VCaP (cell line): ENCODE results near the gene MAP9.

Experiments used
- H3K27ac ChIP-seq: fragments of 450-650 bp; 2 replicates; pipeline ENCODE4 v1.5.1; 2017
- CTCF ChIP-seq: fragments of 450-650 bp; conservative IDR thresholded peaks from 2 replicates; pipeline ENCODE4 v1.5.1; 2017; ENCODE audit warnings: mild to moderate bottlenecking, moderate library complexity

Gene MAP9

DNA sequence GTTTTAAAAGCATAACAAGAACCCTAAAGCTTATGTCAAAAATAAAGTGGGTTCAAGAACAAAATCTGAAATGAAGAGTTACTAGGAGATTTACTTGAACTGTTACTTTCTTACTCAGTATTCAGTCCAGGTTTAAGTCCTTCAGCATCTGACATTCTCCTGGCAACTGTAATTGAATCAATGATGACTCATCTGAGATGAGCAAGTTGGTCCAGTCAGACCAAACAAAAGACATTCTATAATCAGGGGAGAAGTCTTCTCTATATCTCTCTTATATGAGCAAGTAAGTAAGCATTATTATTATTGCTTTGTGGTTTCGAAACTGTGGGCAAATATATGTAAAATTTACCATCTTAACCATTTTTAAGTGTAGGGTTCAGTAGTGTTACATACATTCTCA is 34.6 kb downstream of the MAP9 start:
- TF ChIP-seq CTCF: no peak
- no peak overlapping the region for H3K27ac ChIP-seq

GRCh38 chr4:155339999-155340398 is 36.8 kb downstream of the MAP9 start:
- TF ChIP-seq CTCF: no peak
- no peak overlapping the region for H3K27ac ChIP-seq

DNA sequence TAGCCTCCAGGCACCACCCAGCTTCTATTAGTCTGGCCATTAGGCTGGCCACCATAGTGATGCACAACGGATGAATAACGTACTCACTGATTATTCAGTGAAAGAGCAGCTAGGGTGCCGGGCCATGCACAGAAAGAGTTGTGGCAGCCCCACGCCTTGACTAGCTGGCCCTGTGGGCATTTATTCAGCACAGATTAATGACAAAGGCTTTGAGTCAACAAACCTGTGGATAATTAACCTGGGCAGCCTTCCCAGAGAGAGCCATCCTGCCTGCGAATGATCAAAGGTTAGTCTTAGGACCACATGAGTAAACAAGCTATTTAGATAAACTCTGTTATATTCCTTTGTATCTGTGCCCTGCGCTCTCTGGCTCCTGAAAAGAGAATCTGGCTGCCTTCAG is 37.2 kb downstream of the MAP9 start:
- H3K27ac ChIP-seq: no peak overlapping the region
- TF ChIP-seq CTCF: no peak

DNA sequence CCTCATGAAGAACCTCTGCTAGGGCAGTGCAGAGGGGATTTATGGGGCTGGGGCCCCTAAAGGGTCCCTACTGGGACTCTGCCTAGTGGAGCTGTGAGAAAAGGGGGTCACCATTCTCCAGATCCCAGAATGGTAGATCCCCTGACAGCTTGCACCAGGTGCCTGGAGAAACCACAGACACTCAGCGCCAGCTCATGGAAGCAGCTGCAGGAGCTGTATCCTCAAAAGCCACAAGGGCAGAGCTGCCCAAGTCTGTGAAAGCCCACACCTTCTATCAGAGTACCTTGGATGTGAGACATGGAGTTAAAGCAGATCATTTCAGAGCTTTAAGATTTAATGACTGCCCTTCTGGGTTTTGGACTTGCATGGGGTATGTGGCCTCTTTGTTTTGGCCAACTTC is 38.6 kb downstream of the MAP9 start:
- H3K27ac ChIP-seq: no peak overlapping the region
- TF ChIP-seq CTCF: no peak

- H3K27ac ChIP-seq: no peak overlapping the region
- no peak for TF ChIP-seq CTCF
These were observed 40.5 kb downstream of the MAP9 start for GRCh38 chr4:155336242-155336641.

DNA sequence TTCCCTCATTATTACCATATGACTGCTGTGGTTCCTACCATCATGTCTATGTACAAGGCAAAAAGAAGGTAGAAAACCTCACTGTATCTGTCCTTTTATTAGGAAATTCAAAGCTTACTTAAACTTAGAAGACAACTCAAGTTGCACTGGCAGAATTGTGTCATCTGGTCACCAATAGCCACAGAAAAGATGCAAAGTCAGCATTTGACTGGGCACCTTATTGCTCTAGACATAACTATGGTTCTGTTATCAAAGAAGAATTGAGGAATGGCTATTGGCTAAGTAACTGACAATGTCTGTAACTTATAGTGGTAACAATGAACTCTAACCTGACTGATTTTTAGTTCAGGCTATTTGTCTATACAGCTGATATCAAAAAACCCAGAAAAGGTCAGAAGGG is 45.3 kb downstream of the MAP9 start:
- no peak for TF ChIP-seq CTCF
- no peak overlapping the region for H3K27ac ChIP-seq

DNA sequence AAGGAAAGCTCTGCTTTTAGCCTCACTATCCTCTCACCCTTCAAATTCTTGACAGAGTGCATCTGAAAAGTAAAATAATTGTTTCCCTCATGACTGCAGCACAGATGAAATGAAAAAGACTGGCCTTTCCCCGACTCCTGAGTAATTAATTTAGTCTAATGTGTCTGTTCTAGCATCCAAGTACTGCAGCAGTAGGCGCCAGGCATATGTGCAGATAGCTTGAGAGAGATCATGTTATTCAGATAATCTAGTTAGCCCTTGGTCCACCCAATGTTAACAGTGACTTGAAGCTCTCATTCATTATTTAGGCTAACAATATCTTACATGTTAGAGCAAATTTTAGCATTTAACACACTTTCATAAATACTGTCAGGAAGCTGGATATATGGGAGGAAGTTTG is 54.0 kb downstream of the MAP9 start:
- TF ChIP-seq CTCF: no peak
- no peak overlapping the region for H3K27ac ChIP-seq

GRCh38 chr4:155321006-155321405 is 55.8 kb downstream of the MAP9 start:
- no peak overlapping the region for H3K27ac ChIP-seq
- TF ChIP-seq CTCF: no peak
